ENCODE data around the gene ETNK1. TPM values are rescaled to one million over a fixed set of nuclear protein-coding genes. Genes with fewer than 3 reads are reported as not detected.
"Not testable (repeated sequence)": the region's sequence is repeated elsewhere in the genome, so short reads cannot be mapped to it uniquely, and the experiment has no call there.

The ETNK1 gene
- total RNA-seq, 1 donor from 2014 or later = 23.3 TPM

DNA sequence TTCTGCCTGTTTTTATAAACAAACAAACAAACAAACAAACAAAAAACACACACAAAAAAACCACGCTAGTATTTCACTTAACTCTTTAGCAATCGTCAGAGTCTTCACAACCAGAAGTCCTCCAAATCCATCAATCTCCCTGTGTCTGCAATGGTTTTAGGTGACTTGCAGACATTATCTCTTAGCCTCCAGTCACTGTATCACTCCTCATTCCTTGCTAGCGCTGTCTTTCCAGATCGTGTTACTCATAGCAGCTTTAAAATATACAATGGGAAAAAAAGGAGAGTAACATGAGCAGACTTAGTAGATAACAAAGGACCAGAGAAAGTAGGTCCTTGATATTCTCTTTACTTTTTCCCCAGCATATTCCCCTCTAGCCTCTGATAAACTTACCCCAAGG lies 15.5 kb upstream of the ETNK1 start:
- no peaks in the 10 kb centered on the region for H3K4me1 ChIP-seq
- no peaks in the 10 kb centered on the region for H3K27me3 ChIP-seq
- no peaks in the 10 kb centered on the region for H3K9me3 ChIP-seq
- intact Hi-C loops (cut with DNase I) = no loop called here
- no peak overlapping the region for H3K4me3 ChIP-seq
- no peak for DNase-seq (ENCODE audit: extremely low spot score in 2 of 2)
- TF ChIP-seq, protein P1, sequence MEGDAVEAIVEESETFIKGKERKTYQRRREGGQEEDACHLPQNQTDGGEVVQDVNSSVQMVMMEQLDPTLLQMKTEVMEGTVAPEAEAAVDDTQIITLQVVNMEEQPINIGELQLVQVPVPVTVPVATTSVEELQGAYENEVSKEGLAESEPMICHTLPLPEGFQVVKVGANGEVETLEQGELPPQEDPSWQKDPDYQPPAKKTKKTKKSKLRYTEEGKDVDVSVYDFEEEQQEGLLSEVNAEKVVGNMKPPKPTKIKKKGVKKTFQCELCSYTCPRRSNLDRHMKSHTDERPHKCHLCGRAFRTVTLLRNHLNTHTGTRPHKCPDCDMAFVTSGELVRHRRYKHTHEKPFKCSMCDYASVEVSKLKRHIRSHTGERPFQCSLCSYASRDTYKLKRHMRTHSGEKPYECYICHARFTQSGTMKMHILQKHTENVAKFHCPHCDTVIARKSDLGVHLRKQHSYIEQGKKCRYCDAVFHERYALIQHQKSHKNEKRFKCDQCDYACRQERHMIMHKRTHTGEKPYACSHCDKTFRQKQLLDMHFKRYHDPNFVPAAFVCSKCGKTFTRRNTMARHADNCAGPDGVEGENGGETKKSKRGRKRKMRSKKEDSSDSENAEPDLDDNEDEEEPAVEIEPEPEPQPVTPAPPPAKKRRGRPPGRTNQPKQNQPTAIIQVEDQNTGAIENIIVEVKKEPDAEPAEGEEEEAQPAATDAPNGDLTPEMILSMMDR (IDR thresholded peaks at IDR 0.05) = no peak
- TF ChIP-seq POLR2A (IDR thresholded peaks at IDR 0.05) (no peak), POLR2AphosphoS5 (IDR thresholded peaks at IDR 0.05; ENCODE audit: insufficient read depth in 1 of 2, low read depth in 1 of 2) (no peak)
- H3K27ac ChIP-seq = no peak overlapping the region
- no peaks in the 10 kb centered on the region for H3K36me3 ChIP-seq

DNA sequence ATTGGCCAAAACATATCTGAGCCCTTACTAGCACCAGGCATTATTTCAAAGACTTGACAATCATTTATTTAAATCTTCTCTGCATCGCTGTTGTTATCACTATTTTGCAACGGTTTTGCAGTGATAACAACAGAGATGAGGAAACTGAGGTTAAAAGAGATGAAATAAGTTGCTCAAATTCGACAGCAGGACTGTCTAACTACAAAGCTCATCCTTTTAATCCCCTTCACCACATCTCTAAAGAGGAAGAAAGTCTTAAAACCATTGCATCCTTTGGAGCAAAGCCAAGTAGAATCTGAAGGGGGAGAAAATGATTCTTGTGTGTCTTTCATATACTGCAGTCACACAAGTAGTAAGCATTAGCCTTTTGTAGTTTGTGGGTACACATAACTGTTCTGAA lies 14.8 kb upstream of the ETNK1 start:
- no peaks in the 10 kb centered on the region for H3K9me3 ChIP-seq
- TF ChIP-seq POLR2AphosphoS5 (IDR thresholded peaks at IDR 0.05; ENCODE audit: insufficient read depth in 1 of 2, low read depth in 1 of 2) = no peak
- DNase-seq (ENCODE audit: extremely low spot score in 2 of 2) = no peak
- H3K4me3 ChIP-seq = no peak overlapping the region
- no peaks in the 10 kb centered on the region for H3K4me1 ChIP-seq
- no peak overlapping the region for H3K27ac ChIP-seq
- intact Hi-C loops (cut with DNase I) = no loop called here
- no peaks in the 10 kb centered on the region for H3K36me3 ChIP-seq
- no peaks in the 10 kb centered on the region for H3K27me3 ChIP-seq

DNA sequence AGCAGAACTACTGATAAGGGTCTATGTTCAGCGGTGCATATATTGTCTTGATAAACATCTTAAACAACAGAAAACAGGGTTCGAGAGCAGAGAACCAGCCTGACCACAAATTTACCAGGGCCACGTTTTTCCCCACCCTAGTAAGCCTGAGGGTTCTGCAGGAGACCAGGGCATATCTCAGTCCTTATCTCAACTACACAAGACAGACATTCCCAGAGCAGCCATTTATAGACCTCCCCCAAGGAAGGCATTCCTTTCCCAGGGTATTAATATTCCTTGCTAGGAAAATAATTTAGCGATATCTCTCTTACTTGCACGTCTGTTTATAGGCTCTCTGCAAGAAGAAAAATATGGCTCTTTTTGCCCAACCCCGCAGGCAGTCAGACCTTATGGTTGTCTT lies 12.1 kb upstream of the ETNK1 start:
- H3K27me3 ChIP-seq; DNase-seq (ENCODE audit: extremely low spot score in 2 of 2); H3K4me3 ChIP-seq; intact Hi-C loops (cut with DNase I); H3K27ac ChIP-seq; H3K4me1 ChIP-seq; H3K9me3 ChIP-seq; H3K36me3 ChIP-seq: not testable (repeated sequence)

DNA sequence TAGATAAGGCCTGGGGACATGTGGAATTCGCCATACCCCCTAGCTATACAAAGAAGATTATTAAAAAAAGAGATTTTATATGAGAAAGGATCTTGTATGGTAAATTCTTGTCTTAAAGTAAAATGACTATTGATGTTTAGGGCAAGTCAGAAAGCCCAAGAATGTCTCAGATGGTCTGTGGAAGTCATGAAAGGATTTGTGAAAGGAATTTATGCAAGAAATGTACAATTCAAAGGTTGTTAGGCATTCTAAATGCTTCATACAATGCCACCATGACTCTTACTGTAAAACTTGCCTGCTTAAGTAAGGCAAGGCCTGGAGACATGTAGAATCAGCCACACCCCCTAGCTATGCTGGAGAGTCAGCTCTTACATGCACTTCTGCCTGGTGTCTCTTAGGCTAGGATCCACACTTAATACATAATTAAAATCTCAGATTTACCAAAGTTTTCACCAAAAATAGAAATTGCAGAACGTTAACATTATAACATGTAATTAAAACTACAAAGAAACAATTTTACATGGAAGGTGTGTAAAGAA lies 8.9 kb upstream of the ETNK1 start:
- DNase-seq (ENCODE audit: extremely low spot score in 2 of 2) = no peak
- no peak for TF ChIP-seq POLR2AphosphoS5 (IDR thresholded peaks at IDR 0.05; ENCODE audit: insufficient read depth in 1 of 2, low read depth in 1 of 2)
- TF ChIP-seq POLR2A (IDR thresholded peaks at IDR 0.05) = no peak
- TF ChIP-seq, protein P1 (IDR thresholded peaks at IDR 0.05) = no peak
- Histone ChIP-seq H3K27ac (no peak overlapping the region), H3K36me3 (no peaks in the 10 kb centered on the region), H3K4me3 (no peak overlapping the region), H3K9me3 (no peaks in the 10 kb centered on the region), H3K27me3 (no peaks in the 10 kb centered on the region), H3K4me1 (no peaks in the 10 kb centered on the region)
- intact Hi-C loops (cut with DNase I) = no loop called here

DNA sequence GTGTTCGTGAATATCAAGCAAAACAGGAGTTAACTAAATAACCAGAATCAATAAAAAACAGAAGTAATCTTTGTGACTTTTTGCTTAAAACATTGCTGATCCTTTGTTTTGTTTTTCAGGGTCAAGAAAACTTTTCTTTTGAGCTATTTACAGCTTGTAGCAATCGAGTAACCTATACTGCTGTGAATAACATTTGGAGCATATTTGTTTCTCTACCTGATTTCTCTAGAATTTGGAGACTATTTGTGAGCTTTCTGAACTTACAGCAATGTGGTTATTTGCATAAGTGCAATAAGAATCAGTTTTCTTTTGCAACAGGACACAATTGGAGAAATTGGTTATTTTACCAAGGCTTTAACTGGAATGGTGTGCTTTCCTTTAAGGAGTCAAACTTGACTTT lies 7.3 kb upstream of the ETNK1 start:
- no peaks in the 10 kb centered on the region for H3K36me3 ChIP-seq
- no peaks in the 10 kb centered on the region for H3K4me1 ChIP-seq
- intact Hi-C loops (cut with DNase I) = no loop called here
- H3K4me3 ChIP-seq = no peak overlapping the region
- no peaks in the 10 kb centered on the region for H3K9me3 ChIP-seq
- TF ChIP-seq, protein P1 (IDR thresholded peaks at IDR 0.05) = no peak
- H3K27me3 ChIP-seq = no peaks in the 10 kb centered on the region
- no peak overlapping the region for H3K27ac ChIP-seq
- DNase-seq (ENCODE audit: extremely low spot score in 2 of 2) = no peak

DNA sequence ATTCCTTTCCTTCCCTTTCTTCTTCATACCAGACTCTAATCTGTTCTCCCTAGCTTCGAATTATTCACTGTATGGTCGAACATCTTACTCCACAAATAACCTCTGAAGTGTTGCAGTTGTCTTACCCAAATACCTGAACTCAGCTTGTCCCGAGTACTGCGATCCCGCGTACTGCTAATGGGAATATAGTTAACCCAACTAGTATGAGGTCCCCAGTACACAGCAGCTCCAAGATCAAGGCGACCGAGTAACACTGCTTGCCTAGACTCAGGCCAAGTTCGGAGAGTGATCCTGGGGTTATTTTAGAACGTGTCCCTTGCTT lies 462 bp upstream of the ETNK1 start:
- intact Hi-C loops (cut with DNase I) = no loop called here
- Histone ChIP-seq H3K27me3 (no peaks in the 10 kb centered on the region), H3K4me1 (peaks cover 33% of the 10 kb centered on the region), H3K4me3 (peak overlapping the region; percentile 78 to 90), H3K9me3 (no peaks in the 10 kb centered on the region), H3K27ac (peak overlapping the region; percentile 97), H3K36me3 (no peaks in the 10 kb centered on the region)
- no peak for DNase-seq (ENCODE audit: extremely low spot score in 2 of 2)
- TF ChIP-seq, protein P1 (IDR thresholded peaks at IDR 0.05) = no peak
- TF ChIP-seq POLR2A (IDR thresholded peaks at IDR 0.05) (no peak), POLR2AphosphoS5 (IDR thresholded peaks at IDR 0.05; ENCODE audit: insufficient read depth in 1 of 2, low read depth in 1 of 2) (no peak)
